ENCODE measurements around the gene TSHZ2. TPM values are rescaled to one million over a fixed set of nuclear protein-coding genes. Genes with fewer than 3 reads are reported as not detected.

The TSHZ2 gene
- total RNA-seq, 3 donors from 2014 or later (not counting 1 experiment from before 2014, with no cell fraction given) = 1.8 to 1.9 TPM; not detected in 1

DNA sequence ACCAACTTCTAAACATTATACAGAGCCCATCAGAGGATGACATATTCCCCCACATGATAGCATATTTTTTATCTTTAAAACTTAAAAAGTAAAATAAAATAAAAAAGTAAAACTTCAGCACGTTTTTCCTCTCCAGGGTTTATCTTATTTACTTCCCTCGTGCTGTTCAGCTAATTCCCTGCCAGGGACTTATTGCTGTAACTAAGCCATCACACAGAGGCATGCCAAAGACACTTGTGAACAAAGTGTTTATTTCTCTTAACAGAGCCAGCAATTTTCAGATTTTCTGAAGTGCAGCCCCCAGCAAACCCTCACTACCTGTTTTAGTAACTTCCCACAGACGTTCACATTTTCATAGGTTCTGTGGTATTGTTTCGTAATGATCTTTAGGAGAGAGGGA, 327.7 kb downstream of the TSHZ2 start:
- Mint-ChIP-seq H3K27me3 (ENCODE audit: low read depth in 2 of 2) (peaks cover 17 to 41% of the 10 kb centered on the region in 2 donors), H3K4me1 (no peaks in the 10 kb centered on the region), H3K27ac (no peak overlapping the region), H3K9me3 (no peaks in the 10 kb centered on the region), H3K4me3 (no peak overlapping the region), H3K36me3 (no peaks in the 10 kb centered on the region)
- H3K4me1 ChIP-seq (ENCODE audit: control insufficient read depth, insufficient read depth, low read length) = no peaks in the 10 kb centered on the region
- ATAC-seq (no peak), DNase-seq (no peak)
- 48% methylated on average over 3 of the region's 4 CpGs for WGBS (ENCODE audit: insufficient coverage)
- intact Hi-C loops (cut with micrococcal nuclease) = no loop called here
- no peak overlapping the region for H3K27ac ChIP-seq (ENCODE audit: low read length)
- no peak overlapping the region for H3K4me3 ChIP-seq (ENCODE audit: low read length)
- no peaks in the 10 kb centered on the region for H3K9me3 ChIP-seq (ENCODE audit: control insufficient read depth, insufficient read depth, low read length)
- TF ChIP-seq, protein P1, sequence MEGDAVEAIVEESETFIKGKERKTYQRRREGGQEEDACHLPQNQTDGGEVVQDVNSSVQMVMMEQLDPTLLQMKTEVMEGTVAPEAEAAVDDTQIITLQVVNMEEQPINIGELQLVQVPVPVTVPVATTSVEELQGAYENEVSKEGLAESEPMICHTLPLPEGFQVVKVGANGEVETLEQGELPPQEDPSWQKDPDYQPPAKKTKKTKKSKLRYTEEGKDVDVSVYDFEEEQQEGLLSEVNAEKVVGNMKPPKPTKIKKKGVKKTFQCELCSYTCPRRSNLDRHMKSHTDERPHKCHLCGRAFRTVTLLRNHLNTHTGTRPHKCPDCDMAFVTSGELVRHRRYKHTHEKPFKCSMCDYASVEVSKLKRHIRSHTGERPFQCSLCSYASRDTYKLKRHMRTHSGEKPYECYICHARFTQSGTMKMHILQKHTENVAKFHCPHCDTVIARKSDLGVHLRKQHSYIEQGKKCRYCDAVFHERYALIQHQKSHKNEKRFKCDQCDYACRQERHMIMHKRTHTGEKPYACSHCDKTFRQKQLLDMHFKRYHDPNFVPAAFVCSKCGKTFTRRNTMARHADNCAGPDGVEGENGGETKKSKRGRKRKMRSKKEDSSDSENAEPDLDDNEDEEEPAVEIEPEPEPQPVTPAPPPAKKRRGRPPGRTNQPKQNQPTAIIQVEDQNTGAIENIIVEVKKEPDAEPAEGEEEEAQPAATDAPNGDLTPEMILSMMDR (IDR thresholded peaks at IDR 0.05) = no peak
- H3K27me3 ChIP-seq (ENCODE audit: control insufficient read depth, insufficient read depth, low read length) = peaks cover 2% of the 10 kb centered on the region
- H3K36me3 ChIP-seq (ENCODE audit: control insufficient read depth, insufficient read depth, low read length) = no peaks in the 10 kb centered on the region

- TF ChIP-seq, protein P1 (IDR thresholded peaks at IDR 0.05) = no peak
- H3K9me3 Mint-ChIP-seq = no peaks in the 10 kb centered on the region
These were observed 329.7 kb downstream of the TSHZ2 start for GRCh38 chr20:53301869-53302268.

GRCh38 chr20:53302695-53303412, 330.7 kb downstream of the TSHZ2 start:
- Histone ChIP-seq H3K36me3 (ENCODE audit: control insufficient read depth, insufficient read depth, low read length) (no peaks in the 10 kb centered on the region), H3K9me3 (ENCODE audit: control insufficient read depth, insufficient read depth, low read length) (no peaks in the 10 kb centered on the region), H3K27ac (ENCODE audit: low read length) (no peak overlapping the region), H3K4me1 (ENCODE audit: control insufficient read depth, insufficient read depth, low read length) (no peaks in the 10 kb centered on the region), H3K27me3 (ENCODE audit: control insufficient read depth, insufficient read depth, low read length) (no peaks in the 10 kb centered on the region), H3K4me3 (ENCODE audit: low read length) (no peak overlapping the region)
- intact Hi-C loops (cut with micrococcal nuclease) = no loop called here
- Mint-ChIP-seq H3K4me1 (no peaks in the 10 kb centered on the region), H3K9me3 (no peaks in the 10 kb centered on the region), H3K36me3 (no peaks in the 10 kb centered on the region), H3K27ac (no peak overlapping the region), H3K4me3 (no peak overlapping the region), H3K27me3 (ENCODE audit: low read depth in 2 of 2) (peaks cover 18 to 29% of the 10 kb centered on the region in 2 donors)
- TF ChIP-seq, protein P1 (IDR thresholded peaks at IDR 0.05) = no peak
- DNase-seq (no peak), ATAC-seq (no peak)
- 86% methylated on average over 8 of the region's 8 CpGs for WGBS (ENCODE audit: insufficient coverage)

More at GRCh38 chr20:53301869-53302268, 329.7 kb downstream of the TSHZ2 start:
- no peaks in the 10 kb centered on the region for H3K9me3 ChIP-seq (ENCODE audit: control insufficient read depth, insufficient read depth, low read length)
- no peaks in the 10 kb centered on the region for H3K36me3 Mint-ChIP-seq
- ATAC-seq = no peak
- no peak overlapping the region for H3K27ac ChIP-seq (ENCODE audit: low read length)
- H3K4me3 ChIP-seq (ENCODE audit: low read length) = no peak overlapping the region
- intact Hi-C loops (cut with micrococcal nuclease) = no loop called here
- no peaks in the 10 kb centered on the region for H3K27me3 ChIP-seq (ENCODE audit: control insufficient read depth, insufficient read depth, low read length)
- no peaks in the 10 kb centered on the region for H3K4me1 Mint-ChIP-seq
- WGBS (ENCODE audit: insufficient coverage) = 98% methylated on average over 13 of the region's 13 CpGs
- H3K4me3 Mint-ChIP-seq = no peak overlapping the region
- no peaks in the 10 kb centered on the region for H3K4me1 ChIP-seq (ENCODE audit: control insufficient read depth, insufficient read depth, low read length)
- H3K27ac Mint-ChIP-seq = no peak overlapping the region
- H3K36me3 ChIP-seq (ENCODE audit: control insufficient read depth, insufficient read depth, low read length) = no peaks in the 10 kb centered on the region
- peaks cover 17 to 32% of the 10 kb centered on the region in 2 donors for H3K27me3 Mint-ChIP-seq (ENCODE audit: low read depth in 2 of 2)
- DNase-seq = no peak

DNA sequence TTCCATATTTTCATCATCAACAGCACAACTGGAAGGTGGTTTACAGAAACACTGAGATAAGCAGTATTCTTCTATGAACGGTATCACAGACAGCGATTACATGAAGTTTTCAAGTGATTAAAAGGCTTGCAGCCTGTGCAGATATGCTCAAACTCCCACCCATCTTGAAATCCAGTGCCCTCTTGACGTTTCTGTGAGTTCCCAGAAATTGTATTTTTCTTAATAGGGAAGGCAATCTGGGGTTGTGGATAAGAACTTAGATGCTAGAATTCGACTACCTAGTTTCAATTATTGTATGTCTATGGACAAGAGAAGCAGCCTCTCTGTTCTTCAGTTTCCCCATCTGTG, 331.2 kb downstream of the TSHZ2 start:
- DNase-seq (no peak), ATAC-seq (no peak)
- H3K4me3 ChIP-seq (ENCODE audit: low read length) = no peak overlapping the region
- 74% methylated on average over 4 of the region's 4 CpGs for WGBS (ENCODE audit: insufficient coverage)
- H3K27me3 ChIP-seq (ENCODE audit: control insufficient read depth, insufficient read depth, low read length) = no peaks in the 10 kb centered on the region
- Mint-ChIP-seq H3K9me3 (no peaks in the 10 kb centered on the region), H3K4me3 (no peak overlapping the region), H3K27me3 (ENCODE audit: low read depth in 2 of 2) (peaks cover 17 to 29% of the 10 kb centered on the region in 2 donors), H3K36me3 (no peaks in the 10 kb centered on the region), H3K4me1 (no peaks in the 10 kb centered on the region), H3K27ac (no peak overlapping the region)
- intact Hi-C loops (cut with micrococcal nuclease) = no loop called here
- TF ChIP-seq, protein P1 (IDR thresholded peaks at IDR 0.05) = no peak
- no peaks in the 10 kb centered on the region for H3K9me3 ChIP-seq (ENCODE audit: control insufficient read depth, insufficient read depth, low read length)
- H3K4me1 ChIP-seq (ENCODE audit: control insufficient read depth, insufficient read depth, low read length) = no peaks in the 10 kb centered on the region
- no peak overlapping the region for H3K27ac ChIP-seq (ENCODE audit: low read length)
- H3K36me3 ChIP-seq (ENCODE audit: control insufficient read depth, insufficient read depth, low read length) = no peaks in the 10 kb centered on the region
